HG02852 (cell line): ENCODE data around the gene SCAPER.
"Not testable (repeated sequence)": the region's sequence is repeated elsewhere in the genome, so short reads cannot be mapped to it uniquely, and the experiment has no call there.

ENCODE experiments used
- ATAC-seq: cut with Tn5 transposase; IDR thresholded peaks from one replicate; pipeline ENCODE4 v1.9.1; 2021; ENCODE audit warnings: mild to moderate bottlenecking, moderate library complexity; ENCODE audit not compliant: unreplicated experiment

SCAPER gene

GRCh38 chr15:76863693-76864092, 41.4 kb downstream of the SCAPER start:
- ATAC-seq: no peak

- no peak for ATAC-seq
These were observed 42.0 kb downstream of the SCAPER start for GRCh38 chr15:76863123-76863522.

DNA sequence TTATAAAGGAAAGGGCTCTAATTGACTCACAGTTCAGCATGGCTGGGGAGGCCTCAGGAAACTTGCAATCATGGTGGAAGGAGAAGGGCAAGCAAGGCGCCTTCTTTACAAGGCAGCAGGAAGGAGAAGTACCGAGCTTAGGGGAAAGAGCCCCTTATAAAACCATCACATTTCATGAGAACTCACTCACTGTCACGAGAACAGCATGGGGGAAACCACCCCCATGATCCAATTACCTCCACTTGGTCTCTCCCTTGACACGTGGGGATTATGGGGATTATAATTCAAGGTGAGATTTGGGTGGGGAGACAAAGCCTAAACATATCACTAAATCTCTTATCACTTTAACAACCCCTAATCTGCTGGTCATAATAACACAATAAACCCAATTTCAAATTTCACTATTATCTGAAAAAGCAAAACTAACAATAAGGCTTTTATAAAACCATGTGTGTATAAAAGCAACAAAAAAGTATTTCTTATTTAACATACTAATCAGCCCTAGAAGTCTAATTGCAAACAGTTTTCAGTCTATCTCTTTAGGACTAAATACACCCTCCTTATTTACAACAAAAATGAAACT, 43.2 kb downstream of the SCAPER start:
- no peak for ATAC-seq

GRCh38 chr15:76860201-76860600, 44.9 kb downstream of the SCAPER start:
- no peak for ATAC-seq

- not testable (repeated sequence) for ATAC-seq
These were observed 54.8 kb downstream of the SCAPER start for GRCh38 chr15:76850367-76850766.

DNA sequence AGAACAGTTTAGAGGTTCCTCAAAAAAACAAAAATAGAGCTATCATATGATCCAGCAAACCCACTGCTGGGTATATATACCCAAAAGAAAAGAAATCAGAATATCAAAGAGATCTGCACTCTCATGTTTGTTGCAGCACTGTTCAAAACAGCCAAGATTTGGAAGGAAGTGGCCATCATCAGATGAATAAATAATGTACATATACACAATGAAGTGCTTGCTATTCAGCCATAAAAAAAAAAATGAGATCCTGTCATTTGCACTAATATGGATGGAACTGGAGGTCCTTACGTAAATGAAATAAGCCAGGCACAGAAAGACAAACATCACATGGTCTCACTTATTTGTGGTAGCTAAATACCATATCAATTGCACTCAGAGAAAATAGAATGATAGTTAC, 58.4 kb downstream of the SCAPER start:
- no peak for ATAC-seq

GRCh38 chr15:76844096-76844495, 61.0 kb downstream of the SCAPER start:
- no peak for ATAC-seq

DNA sequence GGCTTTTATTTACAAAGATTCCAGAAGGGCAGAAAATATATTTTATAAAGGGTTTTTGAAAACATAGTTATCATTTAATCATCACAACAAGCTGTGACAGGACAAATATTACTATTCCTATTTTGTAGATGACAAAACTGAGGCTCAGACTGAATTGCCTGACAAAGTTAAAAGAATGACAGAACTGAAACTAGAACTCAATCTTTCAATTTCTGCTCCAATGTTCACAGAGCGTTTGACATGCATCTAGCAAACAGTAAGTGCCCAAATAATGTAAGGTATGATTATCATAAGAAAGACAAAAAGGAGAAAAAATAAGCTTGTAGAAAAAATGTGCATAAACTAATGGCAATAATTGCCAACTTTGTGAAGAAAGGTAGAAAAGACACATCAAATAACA, 61.9 kb downstream of the SCAPER start:
- ATAC-seq: no peak

- ATAC-seq: no peak
These were observed 64.2 kb downstream of the SCAPER start for GRCh38 chr15:76840830-76841460.

GRCh38 chr15:76839173-76839572, 66.0 kb downstream of the SCAPER start:
- no peak for ATAC-seq

GRCh38 chr15:76837474-76837873, 67.7 kb downstream of the SCAPER start:
- no peak for ATAC-seq

GRCh38 chr15:76829939-76830338, 75.2 kb downstream of the SCAPER start:
- no peak for ATAC-seq

- no peak for ATAC-seq
These were observed 81.2 kb downstream of the SCAPER start for GRCh38 chr15:76823890-76824289.

- no peak for ATAC-seq
These were observed 81.8 kb downstream of the SCAPER start for GRCh38 chr15:76823303-76823702.

DNA sequence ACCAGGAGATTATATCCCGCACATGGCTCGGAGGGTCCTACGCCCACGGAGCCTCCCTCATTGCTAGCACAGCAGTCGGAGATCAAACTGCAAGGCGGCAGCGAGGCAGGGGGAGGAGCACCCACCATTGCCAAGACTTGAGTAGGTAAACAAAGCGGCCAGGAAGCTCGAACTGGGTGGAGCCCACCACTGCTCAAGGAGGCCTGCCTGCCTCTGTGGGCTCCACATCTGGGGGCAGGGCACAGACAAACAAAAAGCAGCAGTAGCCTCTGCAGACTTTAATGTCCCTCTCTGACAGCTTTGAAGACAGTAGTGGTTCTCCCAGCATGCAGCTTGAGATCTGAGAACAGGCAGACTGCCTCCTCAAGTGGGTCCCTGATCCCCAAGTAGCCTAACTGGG, 86.2 kb downstream of the SCAPER start:
- not testable (repeated sequence) for ATAC-seq

GRCh38 chr15:76815421-76815820, 89.7 kb downstream of the SCAPER start:
- ATAC-seq: no peak

GRCh38 chr15:76812381-76812780, 92.8 kb downstream of the SCAPER start:
- ATAC-seq: no peak

DNA sequence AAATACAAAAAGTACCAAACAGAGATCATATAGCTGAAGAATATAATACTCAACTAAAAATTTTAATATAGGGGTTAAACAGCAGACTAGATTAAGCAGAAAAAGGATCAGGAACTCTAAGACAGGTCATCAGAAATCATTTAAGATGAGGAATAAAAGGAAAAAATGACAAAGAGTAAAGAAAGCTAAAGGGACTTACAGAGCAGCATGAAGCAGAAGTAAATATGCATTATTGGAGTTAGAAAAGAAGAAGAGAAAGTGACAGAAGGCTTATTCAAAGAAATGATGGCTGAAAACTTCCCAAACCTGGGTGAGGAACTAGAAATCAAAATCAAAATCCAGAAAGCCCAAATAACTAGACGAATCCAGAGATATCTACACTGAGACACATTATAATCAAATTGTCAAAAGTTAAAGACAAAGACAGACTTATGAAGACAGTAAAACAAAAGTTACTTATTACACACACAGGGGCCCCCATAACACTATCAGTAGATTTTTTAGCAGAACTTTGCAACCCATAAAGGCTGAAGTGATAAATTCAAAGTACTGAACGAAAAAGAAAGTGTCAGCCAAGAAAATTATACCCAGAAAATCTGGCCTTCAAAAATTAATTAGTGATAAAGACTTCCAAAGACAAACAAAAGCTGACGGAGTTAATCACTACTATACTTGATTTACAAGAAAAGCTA, 95.6 kb downstream of the SCAPER start:
- no peak for ATAC-seq

DNA sequence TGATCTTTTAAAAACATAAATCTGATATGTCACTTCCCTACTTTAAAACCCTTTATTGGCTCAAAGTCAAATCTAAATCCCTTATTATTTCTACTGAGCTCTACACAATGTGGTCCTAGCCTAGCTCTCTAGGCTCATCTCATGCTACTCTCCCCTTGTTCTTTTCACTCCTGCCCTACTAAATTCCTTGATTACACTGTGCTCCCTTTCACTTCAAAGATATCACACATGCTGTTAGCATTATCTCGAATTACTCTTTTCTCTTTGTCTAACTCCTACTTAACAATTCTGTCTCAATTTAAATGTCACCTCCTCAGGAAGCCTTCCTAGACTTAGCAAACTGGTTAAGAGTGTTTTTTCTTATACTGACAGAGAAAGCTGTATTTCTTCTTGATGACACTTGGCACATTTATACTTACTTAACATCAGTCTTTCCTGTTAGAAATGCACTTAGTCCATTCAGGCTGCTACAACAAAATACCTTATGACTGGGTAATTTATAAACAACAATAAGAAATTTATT, 102.0 kb downstream of the SCAPER start:
- no peak for ATAC-seq

DNA sequence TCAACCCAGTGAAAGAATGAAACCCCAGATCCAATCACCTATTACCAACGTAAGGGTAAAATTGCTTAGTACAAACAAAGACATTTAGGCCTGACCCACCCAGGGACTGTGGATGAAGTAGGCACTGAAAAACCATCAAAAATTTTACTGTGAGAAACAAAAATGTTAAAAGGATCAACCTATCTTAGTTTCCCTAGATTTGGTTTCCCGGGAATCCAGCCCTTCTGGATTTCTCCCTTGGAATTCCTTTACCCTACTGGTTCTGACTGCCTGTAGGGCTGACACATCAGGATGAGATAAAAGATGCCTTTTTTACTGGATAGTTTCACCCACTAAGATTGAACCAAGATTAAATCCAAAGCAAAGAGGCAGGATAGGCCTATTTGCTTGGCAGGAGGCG, 102.7 kb downstream of the SCAPER start:
- ATAC-seq: no peak

- no peak for ATAC-seq
These were observed 105.4 kb downstream of the SCAPER start for GRCh38 chr15:76799760-76800159.

- no peak for ATAC-seq
These were observed 109.9 kb downstream of the SCAPER start for GRCh38 chr15:76795217-76795616.
